Peyer's patch (tissue), 4 donors: ENCODE measurements around the gene ZNF362. TPM values are rescaled to one million over a fixed set of nuclear protein-coding genes. Genes with fewer than 3 reads are reported as not detected.

ENCODE experiments used
- DNase-seq, 3 donors: peaks; one replicate each; pipeline ENCODE4 v3.0.0-alpha.2; 2017 to 2019
- H3K27ac ChIP-seq, 4 donors: fragments of 200-600 bp; sonication (generic); one replicate each; pipeline ENCODE4 v1.5.1; 2016 to 2019
- H3K27me3 ChIP-seq, 2 donors: fragments of 200-600 bp; sonication (generic); one replicate each; pipeline ENCODE4 v1.5.1; 2019
- H3K36me3 ChIP-seq, 3 donors: fragments of 200-600 bp; sonication (generic); one replicate each; pipeline ENCODE4 v1.5.1; 2016 to 2019
- H3K4me1 ChIP-seq, 4 donors: fragments of 200-600 bp; sonication (generic); one replicate each; pipeline ENCODE4 v1.5.1; 2016 to 2019
- H3K4me3 ChIP-seq, 4 donors: fragments of 200-600 bp; sonication (generic); 1 replicate in 3 of 4; 2 replicates in 1 of 4; pipeline ENCODE4 v1.5.1; 2016 to 2019; ENCODE audit warnings: mild to moderate bottlenecking in 1 of 4
- H3K9me3 ChIP-seq, 4 donors: fragments of 200-600 bp; sonication (generic); one replicate each; pipeline ENCODE4 v1.5.1; 2016 to 2019; ENCODE audit warnings: mild to moderate bottlenecking in 1 of 4
- CTCF ChIP-seq, 6 experiments: fragments of 450-650 bp in 4 of 6; fragments of 200-600 bp in 2 of 6; sonication (generic) in 1 of 6; IDR thresholded peaks; one replicate each; pipeline ENCODE4 v1.5.1; 2017 to 2019; ENCODE audit warnings: antibody characterized with exemption in 6 of 6, mild to moderate bottlenecking in 3 of 6, moderate library complexity in 1 of 6
- POLR2A ChIP-seq, 2 donors: fragments of 450-650 bp; IDR thresholded peaks; one replicate each; pipeline ENCODE4 v1.5.1; 2017; ENCODE audit warnings: antibody characterized with exemption in 2 of 2, mild to moderate bottlenecking in 2 of 2, moderate library complexity in 2 of 2
- total RNA-seq, 4 donors: library from RNA; depleted of rRNA; stranded (reverse); fragments of >200 nt; gene quantifications; one replicate each; pipeline ENCODE4 v1.1.0, GENCODE V29; 2016

ZNF362 gene
- total RNA-seq, 4 donors from 2014 or later = 5.9 to 28.9 (median 8.8) TPM

DNA sequence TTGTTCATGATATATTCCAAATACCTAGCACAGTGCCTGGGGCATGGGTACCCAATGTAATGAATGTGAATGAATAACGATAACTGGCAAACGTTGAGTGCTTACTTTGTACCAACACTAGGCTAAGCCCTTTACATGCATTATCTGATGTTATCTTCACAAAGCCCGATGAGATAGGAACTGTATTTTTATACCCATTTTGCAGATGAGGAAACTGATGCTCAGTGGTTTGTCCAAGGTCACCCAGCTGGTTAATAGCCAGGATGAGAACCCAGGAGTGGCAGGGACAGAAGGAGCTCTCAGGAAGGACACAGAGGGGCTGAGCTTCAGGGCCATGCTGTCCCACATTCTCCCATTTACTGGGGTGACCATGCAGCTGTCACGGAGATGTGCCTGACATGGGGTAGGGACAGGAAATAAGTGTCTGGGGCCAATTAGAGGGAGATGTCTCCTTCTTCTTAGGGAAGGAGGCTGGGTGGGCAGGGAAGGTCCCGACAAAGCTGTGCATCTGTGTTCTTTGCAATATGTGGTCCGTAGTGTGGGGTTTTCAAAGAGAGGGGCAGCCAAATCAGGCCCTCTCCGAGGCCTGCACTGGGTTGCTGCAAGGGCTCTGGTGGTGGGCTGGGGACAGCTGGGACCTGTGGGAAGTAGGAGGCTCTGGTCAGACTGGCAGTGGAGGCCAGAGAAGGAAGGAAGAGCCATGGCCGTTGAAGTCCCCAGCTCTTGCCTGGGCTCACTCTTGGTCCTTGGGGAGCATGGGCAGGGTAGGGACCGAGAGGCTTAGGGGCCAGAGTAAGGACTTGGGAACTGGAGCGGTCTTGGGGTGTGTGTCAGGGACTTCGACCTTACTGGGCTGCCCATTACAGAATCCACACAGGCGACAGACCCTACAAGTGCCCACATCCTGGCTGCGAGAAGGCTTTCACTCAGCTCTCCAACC, 38.0 kb downstream of the ZNF362 start:
- no peak for TF ChIP-seq CTCF (IDR thresholded peaks at IDR 0.05)
- no peak for TF ChIP-seq POLR2A (IDR thresholded peaks at IDR 0.05)
- no peak overlapping the region for H3K4me3 ChIP-seq
- peaks cover 0 to 13% (median 0%) of the 10 kb centered on the region in 3 donors for H3K36me3 ChIP-seq
- H3K9me3 ChIP-seq = no peaks in the 10 kb centered on the region
- H3K27me3 ChIP-seq = no peaks in the 10 kb centered on the region
- H3K27ac ChIP-seq = no peak overlapping the region
- peak in 1 of 3 donors; percentile 36 for DNase-seq
- peaks cover 0 to 10% (median 0%) of the 10 kb centered on the region in 4 donors for H3K4me1 ChIP-seq

DNA sequence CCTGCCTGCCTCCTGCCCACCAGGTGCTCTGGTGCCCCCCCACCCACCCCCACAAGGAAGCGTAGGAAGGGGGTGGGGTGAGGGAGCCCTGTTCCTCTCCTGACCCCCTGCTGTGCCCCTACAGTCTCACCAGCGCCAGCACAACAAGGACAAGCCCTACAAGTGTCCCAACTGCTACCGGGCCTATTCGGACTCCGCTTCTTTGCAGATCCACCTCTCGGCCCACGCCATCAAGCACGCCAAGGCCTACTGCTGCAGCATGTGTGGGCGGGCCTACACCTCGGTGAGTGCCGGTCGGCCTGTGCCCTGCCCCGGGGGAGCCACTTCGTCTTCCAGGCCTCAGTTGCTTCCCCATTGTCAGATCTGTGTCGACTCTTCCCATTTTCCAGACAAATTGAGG, 38.7 kb downstream of the ZNF362 start:
- Histone ChIP-seq H3K9me3 (no peaks in the 10 kb centered on the region), H3K4me3 (no peak overlapping the region), H3K36me3 (peaks cover 0 to 19% (median 0%) of the 10 kb centered on the region in 3 donors), H3K27me3 (no peaks in the 10 kb centered on the region), H3K27ac (no peak overlapping the region), H3K4me1 (peaks cover 0 to 10% (median 0%) of the 10 kb centered on the region in 4 donors)
- no peak for TF ChIP-seq POLR2A (IDR thresholded peaks at IDR 0.05)
- TF ChIP-seq CTCF (IDR thresholded peaks at IDR 0.05) = no peak
- DNase-seq = peak in 1 of 3 donors; percentile 46

- Histone ChIP-seq H3K27me3 (no peaks in the 10 kb centered on the region), H3K9me3 (no peaks in the 10 kb centered on the region), H3K4me3 (no peak overlapping the region), H3K27ac (peak overlapping the region in 1 of 4 donors; percentile 21), H3K4me1 (peaks cover 0 to 10% (median 0%) of the 10 kb centered on the region in 4 donors), H3K36me3 (peaks cover 0 to 19% (median 0%) of the 10 kb centered on the region in 3 donors)
- DNase-seq = peak; percentile 86 to 96 (median 92)
- TF ChIP-seq POLR2A (IDR thresholded peaks at IDR 0.05) (no peak), CTCF (IDR thresholded peaks at IDR 0.05) (peak; percentile 94 to 99 (median 98))
Measured at GRCh38 chr1:33295450-33296081, 39.3 kb downstream of the ZNF362 start.

GRCh38 chr1:33296082-33296458, 39.8 kb downstream of the ZNF362 start:
- Histone ChIP-seq H3K9me3 (no peaks in the 10 kb centered on the region), H3K36me3 (peaks cover 0 to 19% (median 0%) of the 10 kb centered on the region in 3 donors), H3K4me3 (no peak overlapping the region), H3K4me1 (peaks cover 0 to 13% (median 0%) of the 10 kb centered on the region in 4 donors), H3K27ac (no peak overlapping the region), H3K27me3 (no peaks in the 10 kb centered on the region)
- TF ChIP-seq CTCF (IDR thresholded peaks at IDR 0.05) (no peak), POLR2A (IDR thresholded peaks at IDR 0.05) (no peak)
- peak in 1 of 3 donors; percentile 42 for DNase-seq

DNA sequence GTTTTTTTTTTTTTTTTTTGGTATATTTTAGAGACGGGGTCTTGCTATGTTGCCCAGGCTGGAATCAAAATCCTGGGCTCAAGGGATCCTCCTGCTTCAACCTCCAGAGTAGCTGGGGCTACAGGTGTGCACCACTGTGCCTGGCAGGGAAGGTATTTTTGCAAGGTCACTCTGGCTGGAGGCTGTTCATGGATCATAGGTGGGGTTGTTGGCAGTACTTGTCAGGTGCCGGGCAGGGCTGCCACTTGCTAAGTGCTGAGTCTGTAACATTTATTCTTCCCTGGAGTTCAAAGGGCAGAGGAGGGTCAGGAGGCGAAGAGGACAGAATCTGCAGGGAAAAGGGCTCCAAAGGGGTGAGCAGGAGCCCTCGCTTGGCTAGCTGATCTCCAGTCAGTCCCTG, 40.5 kb downstream of the ZNF362 start:
- peaks cover 0 to 15% (median 0%) of the 10 kb centered on the region in 4 donors for H3K4me1 ChIP-seq
- H3K4me3 ChIP-seq = no peak overlapping the region
- H3K36me3 ChIP-seq = peaks cover 0 to 19% (median 0%) of the 10 kb centered on the region in 3 donors
- TF ChIP-seq POLR2A (IDR thresholded peaks at IDR 0.05) (no peak), CTCF (IDR thresholded peaks at IDR 0.05) (no peak)
- no peak overlapping the region for H3K27ac ChIP-seq
- H3K9me3 ChIP-seq = no peaks in the 10 kb centered on the region
- DNase-seq = peak in 1 of 3 donors; percentile 48
- no peaks in the 10 kb centered on the region for H3K27me3 ChIP-seq
